ENCODE measurements around the gene PASK. TPM values are rescaled to one million over a fixed set of nuclear protein-coding genes. Genes with fewer than 3 reads are reported as not detected.

Gene PASK
- total RNA-seq, 2 experiments from 2014 or later, result 71.3 to 74.8 TPM

DNA sequence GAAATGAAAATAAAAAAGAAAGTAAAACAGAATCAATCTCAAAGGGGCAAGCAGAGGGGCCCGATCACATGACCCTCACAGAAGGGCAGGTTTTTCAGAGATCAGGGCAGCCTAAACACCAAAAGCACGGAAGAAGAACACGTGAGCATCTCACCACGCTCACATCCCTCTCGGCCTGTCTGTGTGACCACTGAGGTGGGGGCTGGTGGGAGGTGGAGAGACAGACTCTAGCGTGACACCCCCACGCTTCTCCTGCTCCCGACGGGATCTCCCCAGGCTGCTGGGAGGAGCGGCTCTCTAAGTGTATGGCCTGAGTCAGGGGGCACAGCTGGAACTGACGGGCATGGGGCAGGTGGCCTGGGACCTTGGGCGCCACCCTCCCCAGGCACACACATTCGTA is 23.6 kb downstream of the PASK start:
- peak overlapping the region; percentile 59 for H3K27ac Mint-ChIP-seq
- DNase-seq (no peak), ATAC-seq (no peak)
- H3K9me3 Mint-ChIP-seq, result peaks cover 3% of the 10 kb centered on the region
- intact Hi-C loops (cut with micrococcal nuclease), result no loop called here
- H3K36me3 Mint-ChIP-seq (ENCODE audit: low read depth), result peaks cover 62% of the 10 kb centered on the region
- ChIA-PET POLR2A (interaction anchor here (2.4 kb wide), 1 partner anchor 11 kb away, joined by 8 read pairs; no protein-coding TSS in a partner anchor), CTCF (no interaction called here)
- TF ChIP-seq, protein P1, sequence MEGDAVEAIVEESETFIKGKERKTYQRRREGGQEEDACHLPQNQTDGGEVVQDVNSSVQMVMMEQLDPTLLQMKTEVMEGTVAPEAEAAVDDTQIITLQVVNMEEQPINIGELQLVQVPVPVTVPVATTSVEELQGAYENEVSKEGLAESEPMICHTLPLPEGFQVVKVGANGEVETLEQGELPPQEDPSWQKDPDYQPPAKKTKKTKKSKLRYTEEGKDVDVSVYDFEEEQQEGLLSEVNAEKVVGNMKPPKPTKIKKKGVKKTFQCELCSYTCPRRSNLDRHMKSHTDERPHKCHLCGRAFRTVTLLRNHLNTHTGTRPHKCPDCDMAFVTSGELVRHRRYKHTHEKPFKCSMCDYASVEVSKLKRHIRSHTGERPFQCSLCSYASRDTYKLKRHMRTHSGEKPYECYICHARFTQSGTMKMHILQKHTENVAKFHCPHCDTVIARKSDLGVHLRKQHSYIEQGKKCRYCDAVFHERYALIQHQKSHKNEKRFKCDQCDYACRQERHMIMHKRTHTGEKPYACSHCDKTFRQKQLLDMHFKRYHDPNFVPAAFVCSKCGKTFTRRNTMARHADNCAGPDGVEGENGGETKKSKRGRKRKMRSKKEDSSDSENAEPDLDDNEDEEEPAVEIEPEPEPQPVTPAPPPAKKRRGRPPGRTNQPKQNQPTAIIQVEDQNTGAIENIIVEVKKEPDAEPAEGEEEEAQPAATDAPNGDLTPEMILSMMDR (IDR thresholded peaks at IDR 0.05), result no peak
- peaks cover 37% of the 10 kb centered on the region for H3K4me1 Mint-ChIP-seq (ENCODE audit: low read depth)
- no peak overlapping the region for H3K4me3 Mint-ChIP-seq
- H3K27me3 Mint-ChIP-seq, result no peaks in the 10 kb centered on the region

DNA sequence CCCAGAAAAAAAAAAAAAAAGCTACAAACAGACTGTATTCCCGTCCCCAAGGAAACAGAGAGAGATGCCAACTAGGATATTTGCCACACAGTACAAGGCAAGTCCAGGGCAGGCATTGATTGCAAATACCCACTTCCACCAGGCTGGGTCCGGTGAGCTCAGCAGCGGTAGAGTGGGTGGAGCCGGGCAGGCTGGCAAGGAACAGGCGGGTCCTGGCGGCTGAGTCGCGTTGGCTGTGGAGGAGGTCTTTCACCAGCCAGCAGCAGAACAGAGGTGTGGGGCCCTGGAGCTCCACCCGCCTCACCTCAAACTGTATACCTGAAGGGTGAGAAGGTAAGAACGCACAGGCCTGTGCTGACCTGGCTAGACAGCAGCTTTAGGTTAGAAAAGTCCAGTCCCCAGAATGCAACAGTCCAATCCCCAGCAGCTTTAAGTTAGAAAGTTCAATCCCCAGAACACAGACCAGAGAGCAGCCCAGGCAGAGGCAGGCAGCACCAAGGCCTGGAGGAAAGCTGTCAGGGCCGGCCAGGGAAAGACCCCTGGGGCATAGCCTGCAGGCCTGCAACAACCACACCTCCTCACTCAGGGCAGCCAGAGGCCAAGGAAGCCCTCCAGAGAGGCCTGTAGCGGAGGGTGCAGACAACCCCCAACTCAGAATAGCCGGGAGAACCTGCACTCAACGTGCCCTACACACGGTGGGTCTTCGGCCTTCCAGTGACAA is 25.3 kb downstream of the PASK start:
- POLR2A ChIA-PET, result interaction anchor here (0.5 to 0.6 kb wide), 2 partner anchors 10 to 20 kb away, joined by 3 read pairs; no protein-coding TSS in a partner anchor
- Mint-ChIP-seq H3K4me3 (peak overlapping the region; percentile 20), H3K27ac (peak overlapping the region; percentile 50)

DNA sequence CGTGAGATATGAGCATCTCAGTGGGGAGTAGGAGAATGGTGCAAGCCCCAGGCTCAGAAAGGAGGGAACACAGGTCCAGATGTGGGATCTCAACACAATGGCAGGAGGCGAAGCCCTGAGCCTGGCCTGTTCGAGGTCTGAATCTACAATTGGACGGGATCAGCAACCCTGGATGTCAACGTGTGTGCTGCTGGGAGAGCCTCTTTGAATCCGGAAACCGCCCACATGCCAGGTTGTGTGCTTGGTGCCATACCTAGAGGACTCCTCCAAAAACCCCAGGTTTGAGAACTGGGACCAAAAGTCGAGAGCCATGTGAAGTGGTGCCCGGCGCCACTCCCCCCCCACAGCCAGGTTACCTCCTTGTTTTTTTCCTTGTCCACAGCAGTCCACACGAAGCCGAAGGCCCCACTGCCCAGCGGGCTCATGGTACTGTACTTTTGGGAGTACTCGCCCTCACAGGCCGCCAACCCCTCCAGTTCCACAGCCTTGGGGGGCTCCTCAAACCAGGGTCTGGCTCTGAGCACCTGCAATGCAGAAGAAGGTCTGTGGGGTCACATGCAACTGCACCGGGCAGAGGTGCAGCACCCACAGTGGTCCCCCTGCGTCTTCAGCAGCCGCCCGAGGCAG is 26.8 kb downstream of the PASK start:
- POLR2A ChIA-PET, result interaction anchor here (0.6 kb wide), 1 partner anchor 11 kb away, joined by 3 read pairs; no protein-coding TSS in a partner anchor
- no peak overlapping the region for H3K4me3 Mint-ChIP-seq

More for the DNA sequence above, 25.3 kb downstream of the PASK start:
- DNase-seq, result peak; percentile 45
- H3K4me1 Mint-ChIP-seq (ENCODE audit: low read depth), result peaks cover 39% of the 10 kb centered on the region
- peaks cover 3% of the 10 kb centered on the region for H3K9me3 Mint-ChIP-seq
- ATAC-seq, result peak; percentile 43
- intact Hi-C loops (cut with micrococcal nuclease), result no loop called here
- TF ChIP-seq, protein P1 (IDR thresholded peaks at IDR 0.05), result no peak
- H3K27me3 Mint-ChIP-seq, result no peaks in the 10 kb centered on the region
- CTCF ChIA-PET, result interaction anchor here (1.2 to 1.6 kb wide), 3 partner anchors 9 to 13 kb away, joined by 3 to 5 read pairs (median 3); no protein-coding TSS in a partner anchor
- H3K36me3 Mint-ChIP-seq (ENCODE audit: low read depth), result peaks cover 61% of the 10 kb centered on the region

DNA sequence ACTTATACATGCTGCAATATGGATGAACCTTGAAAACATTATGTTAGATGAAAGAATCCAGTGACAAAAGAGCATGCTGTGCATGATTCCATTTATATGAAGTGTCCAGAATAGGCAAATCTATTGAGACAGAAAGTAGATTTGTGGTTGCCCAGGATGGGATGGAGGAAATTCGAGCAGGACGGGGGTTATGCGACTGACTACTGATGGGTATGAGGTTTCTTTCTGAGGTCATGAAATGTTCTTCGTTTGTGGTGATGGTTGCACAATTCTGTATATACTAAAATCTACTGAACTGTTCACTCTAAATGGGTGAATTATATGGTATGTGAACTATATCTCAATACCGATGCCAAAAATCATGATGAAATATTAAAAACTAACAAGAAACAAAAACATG is 28.3 kb downstream of the PASK start:
- Mint-ChIP-seq H3K27ac (no peak overlapping the region), H3K4me3 (no peak overlapping the region), H3K9me3 (peaks cover 3% of the 10 kb centered on the region), H3K4me1 (ENCODE audit: low read depth) (peaks cover 22% of the 10 kb centered on the region), H3K27me3 (no peaks in the 10 kb centered on the region), H3K36me3 (ENCODE audit: low read depth) (peaks cover 46% of the 10 kb centered on the region)
- intact Hi-C loops (cut with micrococcal nuclease), result no loop called here
- TF ChIP-seq, protein P1 (IDR thresholded peaks at IDR 0.05), result no peak
- ATAC-seq, result no peak
- CTCF ChIA-PET, result interaction anchor here (0.7 kb wide), 1 partner anchor 762 kb away, joined by 3 read pairs; no protein-coding TSS in a partner anchor
- no peak for DNase-seq
- POLR2A ChIA-PET, result no interaction called here

More for the DNA sequence above, 26.8 kb downstream of the PASK start:
- TF ChIP-seq, protein P1 (IDR thresholded peaks at IDR 0.05), result no peak
- Mint-ChIP-seq H3K27me3 (no peaks in the 10 kb centered on the region), H3K9me3 (peaks cover 3% of the 10 kb centered on the region), H3K36me3 (ENCODE audit: low read depth) (peaks cover 48% of the 10 kb centered on the region), H3K27ac (no peak overlapping the region), H3K4me1 (ENCODE audit: low read depth) (peaks cover 27% of the 10 kb centered on the region)
- CTCF ChIA-PET, result no interaction called here
- ATAC-seq (no peak), DNase-seq (no peak)
- intact Hi-C loops (cut with micrococcal nuclease), result no loop called here

DNA sequence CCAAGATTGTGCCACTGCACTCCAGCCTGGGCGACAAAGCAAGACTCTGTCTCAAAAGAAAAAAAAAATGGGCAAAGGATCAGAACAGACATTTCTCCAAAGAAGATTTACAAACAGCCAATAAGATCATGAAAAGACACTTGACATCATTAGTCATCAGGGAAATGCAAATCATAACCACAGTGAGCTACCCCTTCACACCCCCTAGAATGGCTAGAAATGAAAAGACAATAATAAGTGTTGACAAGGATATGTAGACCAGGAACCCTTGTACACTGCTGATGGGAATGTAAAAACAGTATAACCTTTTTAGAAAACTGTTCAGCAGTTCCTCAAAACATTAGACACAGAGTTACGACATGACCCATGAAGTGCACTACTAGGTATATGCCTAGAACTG is 28.8 kb downstream of the PASK start:
- no peak overlapping the region for H3K27ac Mint-ChIP-seq
- POLR2A ChIA-PET, result interaction anchor here (0.8 kb wide), 1 partner anchor 23 kb away, joined by 3 read pairs; no protein-coding TSS in a partner anchor

More for the DNA sequence above, 28.8 kb downstream of the PASK start:
- Mint-ChIP-seq H3K36me3 (ENCODE audit: low read depth) (peaks cover 41% of the 10 kb centered on the region), H3K4me3 (no peak overlapping the region), H3K27me3 (no peaks in the 10 kb centered on the region), H3K9me3 (peaks cover 3% of the 10 kb centered on the region), H3K4me1 (ENCODE audit: low read depth) (peaks cover 18% of the 10 kb centered on the region)
- CTCF ChIA-PET, result interaction anchor here (0.7 kb wide), 1 partner anchor 763 kb away, joined by 3 read pairs; no protein-coding TSS in a partner anchor
- DNase-seq, result no peak
- peak; percentile 30 for ATAC-seq
- TF ChIP-seq, protein P1 (IDR thresholded peaks at IDR 0.05), result no peak
- intact Hi-C loops (cut with micrococcal nuclease), result no loop called here

Measured in activated CD8-positive, alpha-beta T cell treated with anti-CD3 and anti-CD28 coated beads for 36 hours (primary cell).